D721Med (cell line): ENCODE results near the gene CDKAL1.

Experiments used
- DNase-seq: peaks from one replicate; pipeline ENCODE4 v3.0.0; 2011; ENCODE audit warnings: low spot score; ENCODE audit not compliant: insufficient read length
- FAIRE-seq: peaks from 2 replicates; lab custom pipeline; 2011; peaks lifted over from hg19 to GRCh38; lab: Jason Lieb, UNC
- TF ChIP-seq, protein P1 (sequence below): IDR thresholded peaks from 2 replicates; pipeline ENCODE4 v1.5.1; 2012; ENCODE audit warnings: mild to moderate bottlenecking, control low read depth; ENCODE audit not compliant: insufficient read depth; ENCODE audit errors: missing control alignments

CDKAL1 gene

GRCh38 chr6:21100991-21101390, 566.7 kb downstream of the CDKAL1 start:
- TF ChIP-seq, protein P1, sequence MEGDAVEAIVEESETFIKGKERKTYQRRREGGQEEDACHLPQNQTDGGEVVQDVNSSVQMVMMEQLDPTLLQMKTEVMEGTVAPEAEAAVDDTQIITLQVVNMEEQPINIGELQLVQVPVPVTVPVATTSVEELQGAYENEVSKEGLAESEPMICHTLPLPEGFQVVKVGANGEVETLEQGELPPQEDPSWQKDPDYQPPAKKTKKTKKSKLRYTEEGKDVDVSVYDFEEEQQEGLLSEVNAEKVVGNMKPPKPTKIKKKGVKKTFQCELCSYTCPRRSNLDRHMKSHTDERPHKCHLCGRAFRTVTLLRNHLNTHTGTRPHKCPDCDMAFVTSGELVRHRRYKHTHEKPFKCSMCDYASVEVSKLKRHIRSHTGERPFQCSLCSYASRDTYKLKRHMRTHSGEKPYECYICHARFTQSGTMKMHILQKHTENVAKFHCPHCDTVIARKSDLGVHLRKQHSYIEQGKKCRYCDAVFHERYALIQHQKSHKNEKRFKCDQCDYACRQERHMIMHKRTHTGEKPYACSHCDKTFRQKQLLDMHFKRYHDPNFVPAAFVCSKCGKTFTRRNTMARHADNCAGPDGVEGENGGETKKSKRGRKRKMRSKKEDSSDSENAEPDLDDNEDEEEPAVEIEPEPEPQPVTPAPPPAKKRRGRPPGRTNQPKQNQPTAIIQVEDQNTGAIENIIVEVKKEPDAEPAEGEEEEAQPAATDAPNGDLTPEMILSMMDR = no peak
- FAIRE-seq (no peak), DNase-seq (no peak)

- no peak for FAIRE-seq
- TF ChIP-seq, protein P1 = no peak
- DNase-seq = no peak
Observed at GRCh38 chr6:21101694-21102093, 567.4 kb downstream of the CDKAL1 start.

DNA sequence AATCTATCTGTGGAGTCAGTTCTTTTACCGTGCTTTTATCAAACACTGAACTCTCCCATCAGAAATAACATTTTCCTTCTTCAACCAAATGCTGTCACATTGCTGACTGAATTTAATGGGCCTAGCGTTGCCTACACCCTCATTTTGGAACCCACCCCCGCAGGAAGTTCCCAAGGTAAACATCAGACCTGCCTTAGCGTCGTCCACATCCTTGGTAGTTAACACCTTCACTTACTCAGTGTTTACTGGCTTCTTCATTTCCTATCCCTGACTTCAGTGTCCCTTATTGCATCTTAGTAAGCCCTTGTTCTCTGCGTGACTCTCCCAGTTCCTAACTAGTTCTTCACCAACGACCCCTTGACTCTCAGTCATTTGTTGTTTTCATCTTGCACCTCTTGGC, 567.9 kb downstream of the CDKAL1 start:
- TF ChIP-seq, protein P1 = no peak
- FAIRE-seq (no peak), DNase-seq (no peak)

- TF ChIP-seq, protein P1 = no peak
- no peak for DNase-seq
- no peak for FAIRE-seq
Observed at GRCh38 chr6:21102624-21103023, 568.4 kb downstream of the CDKAL1 start.

- DNase-seq (no peak), FAIRE-seq (no peak)
- TF ChIP-seq, protein P1 = no peak
Observed at GRCh38 chr6:21103626-21104224, 569.5 kb downstream of the CDKAL1 start.

GRCh38 chr6:21104288-21104687, 570.0 kb downstream of the CDKAL1 start:
- DNase-seq = no peak
- TF ChIP-seq, protein P1 = no peak
- no peak for FAIRE-seq

GRCh38 chr6:21107796-21108195, 573.5 kb downstream of the CDKAL1 start:
- TF ChIP-seq, protein P1 = no peak
- DNase-seq = no peak
- no peak for FAIRE-seq
